ENCODE measurements around the gene CMTR1.
"Not testable (repeated sequence)": the region's sequence is repeated elsewhere in the genome, so short reads cannot be mapped to it uniquely, and the experiment has no call there.

CMTR1 gene

GRCh38 chr6:37432916-37433656 is at the start of gene CMTR1:
Gene CMTR1 (plus strand): TSS chr6:37433221. CDS start chr6:37435630, 2,409 bp downstream.
- peak; percentile 97 for DNase-seq

- DNase-seq: no peak
Observed at GRCh38 chr6:37388578-37388977, 44.4 kb upstream of the CMTR1 start.

GRCh38 chr6:37389857-37390256 is 43.2 kb upstream of the CMTR1 start:
- DNase-seq: no peak

DNA sequence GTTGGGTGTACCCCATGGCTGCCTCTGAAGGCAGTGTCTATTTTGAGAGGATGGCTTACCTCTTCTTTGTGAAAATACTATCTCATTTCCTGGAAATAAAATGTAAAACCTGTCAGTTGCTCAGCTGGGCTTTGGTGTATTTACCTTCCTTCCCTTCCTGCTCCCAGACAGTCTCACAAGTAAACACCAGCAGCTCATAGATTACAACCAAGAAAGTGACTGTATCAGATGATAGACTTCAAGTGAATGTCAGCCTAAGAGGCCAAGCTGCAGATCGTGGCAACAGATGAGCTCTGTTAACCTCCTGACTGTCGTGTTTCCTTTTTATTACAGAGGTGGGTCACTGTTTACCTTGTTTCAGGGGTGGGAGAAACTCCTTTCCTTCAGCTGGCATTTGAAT is 41.9 kb upstream of the CMTR1 start:
- DNase-seq: no peak

DNA sequence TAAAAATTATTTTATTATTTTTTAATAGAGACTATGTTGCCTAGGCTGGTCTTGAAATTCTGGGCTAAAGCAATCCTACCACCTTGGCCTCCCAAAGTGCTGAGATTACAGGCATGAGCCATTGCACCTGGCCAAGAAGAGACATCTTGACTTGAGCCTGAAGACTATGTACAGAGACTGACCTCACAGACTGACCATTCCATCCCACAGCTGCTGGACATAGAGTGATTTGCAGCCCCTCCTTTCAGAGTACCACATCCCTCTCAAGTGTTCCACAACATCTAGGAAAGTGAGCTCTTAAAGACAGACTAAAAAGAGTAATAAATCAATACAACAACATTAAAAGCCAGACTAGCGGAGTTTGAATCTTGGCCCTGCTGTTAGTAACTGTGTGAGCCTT is 40.2 kb upstream of the CMTR1 start:
- no peak for DNase-seq

- no peak for DNase-seq
Observed at GRCh38 chr6:37393381-37393929, 39.6 kb upstream of the CMTR1 start.

DNA sequence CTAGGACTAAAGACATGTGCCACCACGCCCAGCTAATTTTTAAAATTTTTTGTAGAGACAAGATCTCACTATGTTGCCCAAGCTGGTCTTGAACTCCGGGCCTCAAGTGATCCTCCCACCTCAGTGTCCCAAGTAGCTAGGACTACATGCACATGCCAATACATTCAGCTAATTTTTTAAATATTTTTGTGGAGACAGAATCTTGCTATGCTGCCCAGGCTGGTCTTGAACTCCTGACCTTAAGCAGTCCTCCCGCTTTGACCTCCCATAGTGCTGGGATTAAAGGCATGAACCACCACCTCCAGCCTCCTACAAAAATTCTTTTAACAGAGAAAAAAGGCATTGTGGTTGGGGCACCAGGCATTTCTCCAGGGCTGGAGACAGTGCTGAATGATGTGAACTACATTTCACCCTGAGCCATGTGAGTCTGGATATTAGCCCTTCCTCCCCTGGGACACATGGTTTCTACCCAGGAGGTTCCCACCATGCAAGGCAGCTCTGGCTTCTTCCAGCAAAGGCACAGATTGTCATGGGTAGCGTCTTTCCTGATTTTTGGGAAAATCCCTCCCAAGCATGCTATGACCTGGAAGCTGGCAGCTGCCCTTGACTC is 36.3 kb upstream of the CMTR1 start:
- DNase-seq: no peak

DNA sequence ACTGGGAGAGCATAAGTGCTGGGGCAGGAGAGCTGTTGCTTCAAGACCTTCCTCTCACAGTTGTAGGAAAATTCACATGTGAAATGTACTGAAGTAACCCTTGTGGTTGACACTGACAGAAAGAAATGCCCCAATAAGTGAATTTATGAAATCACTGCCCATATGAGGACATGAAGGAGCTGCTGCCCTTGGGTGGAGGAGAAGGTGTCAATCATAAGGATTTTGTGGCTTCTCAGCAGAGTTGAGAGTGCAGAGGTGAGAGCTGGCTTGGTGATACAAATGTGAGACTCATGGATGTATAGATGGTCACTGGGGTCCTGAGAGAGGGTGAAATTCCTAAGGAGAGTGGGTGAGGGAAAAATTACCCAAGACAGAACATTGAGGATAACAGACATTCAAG is 33.9 kb upstream of the CMTR1 start:
- no peak for DNase-seq

- DNase-seq: no peak
Observed at GRCh38 chr6:37399795-37400490, 33.1 kb upstream of the CMTR1 start.

DNA sequence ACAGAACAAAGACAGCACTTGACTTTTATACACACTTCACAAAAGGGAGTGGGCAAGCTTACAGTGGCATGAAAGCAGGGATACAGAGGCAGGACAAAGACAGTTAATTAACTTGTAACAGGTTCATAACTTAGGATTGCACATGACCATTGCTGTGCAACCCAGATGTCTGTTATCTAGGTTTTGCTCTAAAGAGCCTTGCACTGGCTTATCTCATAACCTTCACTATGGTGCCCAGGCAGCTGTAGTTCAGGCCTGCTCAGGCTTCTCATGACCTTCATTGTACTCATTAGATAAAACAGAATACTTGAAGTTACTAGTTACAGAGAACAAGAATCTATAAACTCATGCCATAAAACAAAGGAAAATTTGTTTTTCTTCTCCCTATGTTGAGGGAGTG is 31.4 kb upstream of the CMTR1 start:
- not testable (repeated sequence) for DNase-seq

DNA sequence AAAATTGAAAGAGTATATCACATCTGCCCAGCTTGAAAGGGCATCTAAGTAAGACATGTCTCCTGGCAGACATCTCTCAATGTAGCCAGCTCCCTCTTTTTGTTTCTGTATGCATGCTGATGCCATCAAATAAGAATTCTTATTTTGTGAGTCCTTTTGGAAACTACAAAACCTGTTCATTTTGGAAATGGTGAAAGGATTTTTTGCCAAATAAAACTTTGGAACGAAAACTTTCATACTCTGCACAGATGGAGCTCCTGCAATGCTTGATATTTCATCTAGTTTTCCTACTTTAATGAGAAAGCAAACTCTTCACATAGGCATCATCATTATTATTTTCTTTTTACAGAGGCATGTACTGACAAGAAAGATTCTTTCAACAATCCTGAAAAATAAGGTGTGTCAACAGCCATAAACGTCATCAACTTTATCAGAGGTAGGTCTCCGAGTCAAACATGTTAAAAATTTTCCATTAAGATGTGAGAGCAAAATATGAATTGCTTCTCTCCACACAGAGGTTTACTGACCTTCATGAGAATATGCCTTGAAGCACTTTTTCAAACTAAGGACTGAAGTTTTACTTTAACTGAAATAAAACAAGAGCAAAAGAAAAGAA is 26.2 kb upstream of the CMTR1 start:
- no peak for DNase-seq

DNA sequence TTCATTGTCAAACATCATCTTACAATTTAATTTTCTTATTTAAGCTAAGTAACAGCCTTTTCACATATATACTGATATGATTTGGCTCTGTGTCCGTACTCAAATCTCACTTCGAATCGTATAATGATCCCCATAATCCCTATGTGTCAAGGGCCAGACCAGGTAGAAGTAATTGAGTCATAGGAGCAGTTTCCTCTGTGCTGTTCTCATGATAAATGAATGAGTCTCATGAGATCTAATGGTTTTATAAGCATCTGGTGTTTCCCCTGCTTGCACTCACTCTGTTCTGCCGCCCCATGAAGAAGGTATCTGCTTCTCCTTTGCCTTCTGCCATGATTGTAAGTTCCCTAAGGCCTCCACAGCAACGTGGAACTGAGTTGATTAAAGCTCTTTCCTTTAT is 25.1 kb upstream of the CMTR1 start:
- no peak for DNase-seq

- no peak for DNase-seq
Observed at GRCh38 chr6:37409501-37409900, 23.5 kb upstream of the CMTR1 start.

- no peak for DNase-seq
Observed at GRCh38 chr6:37417393-37417792, 15.6 kb upstream of the CMTR1 start.

DNA sequence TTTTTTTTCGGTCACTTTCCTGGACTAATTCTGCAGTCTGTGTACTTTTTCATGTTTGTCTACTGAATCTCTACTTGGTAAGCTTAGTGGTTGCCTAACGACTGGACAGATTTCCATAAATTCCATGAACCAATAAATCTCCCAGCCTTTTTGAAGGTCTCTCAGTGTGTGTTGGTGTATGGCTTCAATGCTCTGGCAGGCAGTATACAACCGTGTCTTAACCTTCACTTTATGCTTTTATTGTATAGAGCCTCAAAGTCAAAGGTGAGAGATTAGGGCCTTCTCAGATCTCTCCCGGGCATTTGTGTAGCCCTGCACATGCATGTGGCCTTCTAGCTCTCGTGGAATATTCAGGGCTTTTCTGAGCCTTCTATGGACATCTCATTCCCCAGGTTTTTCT is 14.3 kb upstream of the CMTR1 start:
- no peak for DNase-seq

DNA sequence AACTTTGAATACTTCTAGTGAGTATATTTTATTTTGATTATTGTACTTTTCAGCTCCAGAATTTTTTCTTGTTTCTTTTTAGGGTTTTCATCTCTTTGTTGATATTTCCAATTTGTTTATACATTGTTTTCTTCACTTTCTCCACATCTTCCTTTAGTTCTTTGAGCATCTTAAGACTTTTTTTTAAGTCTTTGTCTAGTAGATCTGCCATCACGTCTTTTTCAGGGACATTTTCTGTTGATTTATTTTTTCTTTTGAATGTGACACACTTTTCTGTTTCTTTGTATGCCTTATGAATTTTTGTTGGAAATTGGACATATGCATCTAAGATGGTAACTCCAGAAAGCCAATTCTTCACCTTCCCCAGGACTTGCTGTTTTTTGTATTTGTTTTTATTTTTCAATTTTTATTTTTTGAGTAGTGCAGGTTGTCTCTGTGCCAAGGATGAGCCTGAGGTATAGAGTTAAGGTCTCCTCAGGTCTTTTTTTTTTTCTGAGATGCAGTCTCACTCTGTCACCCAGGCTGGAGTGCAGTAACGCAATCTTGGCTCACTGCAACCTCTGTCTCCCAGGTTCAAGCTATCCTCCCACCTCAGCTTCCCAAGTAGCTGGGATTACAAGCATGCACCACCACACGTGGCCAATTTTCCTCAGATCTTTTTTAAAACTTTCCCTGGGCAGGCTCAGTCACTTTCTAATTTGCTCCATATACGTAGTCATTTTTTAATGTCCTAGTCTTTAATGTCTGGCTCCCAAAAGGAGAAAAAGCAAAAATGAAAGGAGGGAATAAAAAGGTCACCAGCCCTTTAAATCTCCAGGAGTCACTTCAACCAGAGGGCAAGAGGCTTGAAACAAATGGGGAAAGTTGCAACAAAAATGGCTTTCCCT is 6.7 kb upstream of the CMTR1 start:
- no peak for DNase-seq

- DNase-seq: no peak
Observed at GRCh38 chr6:37426945-37427510, 6.0 kb upstream of the CMTR1 start.

- no peak for DNase-seq
Observed at GRCh38 chr6:37429352-37429750, 3.7 kb upstream of the CMTR1 start.

DNA sequence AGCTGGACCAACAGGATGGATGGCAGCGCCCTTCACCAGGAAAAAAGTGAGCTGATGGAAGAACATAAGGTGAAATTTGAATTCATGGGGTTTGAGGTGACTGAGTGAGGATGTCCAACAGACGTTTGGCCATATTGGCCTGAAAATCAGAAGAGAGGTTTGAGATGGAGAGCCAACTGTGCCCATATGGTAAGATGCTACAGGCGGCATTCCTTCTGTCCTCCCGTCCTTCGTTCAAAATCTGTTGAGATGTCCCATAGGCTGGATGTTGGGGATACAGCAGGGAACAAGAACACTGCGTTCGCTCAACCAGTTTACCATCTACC is 468 bp upstream of the CMTR1 start:
- no peak for DNase-seq

DNA sequence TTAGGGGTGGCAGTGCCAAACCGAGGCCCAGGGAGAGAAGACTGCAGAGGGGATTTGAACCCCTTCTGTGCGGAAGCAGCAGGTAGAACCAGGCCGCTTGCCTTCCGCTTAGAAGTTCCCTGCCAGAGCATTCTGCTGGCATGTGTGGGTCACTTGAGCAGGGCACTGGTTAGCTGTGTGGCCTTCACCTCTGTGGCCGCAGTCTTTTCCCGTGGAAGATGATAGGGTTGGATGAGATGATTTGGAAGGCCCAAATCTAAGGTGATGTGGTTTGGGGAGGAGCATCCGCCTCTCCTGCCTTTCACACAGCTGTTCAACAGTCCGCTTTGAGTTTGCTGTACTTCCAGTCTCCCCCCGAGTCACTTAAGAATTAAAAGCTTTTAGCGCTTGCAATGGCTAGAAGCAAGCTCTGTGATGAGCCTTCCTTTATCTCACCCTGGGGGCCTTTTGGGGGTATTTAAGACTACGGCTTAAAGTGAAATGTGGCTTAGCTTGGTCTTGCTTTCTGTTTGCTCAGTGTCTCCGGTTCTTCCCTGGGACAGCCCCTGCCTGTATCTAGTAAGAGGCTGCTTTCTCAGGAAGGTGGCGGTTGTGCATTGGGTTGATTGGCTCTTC is 743 bp downstream of the CMTR1 start:
- peak; percentile 22 for DNase-seq

GRCh38 chr6:37435373-37435772 is 2.4 kb downstream of the CMTR1 start:
- no peak for DNase-seq

DNA sequence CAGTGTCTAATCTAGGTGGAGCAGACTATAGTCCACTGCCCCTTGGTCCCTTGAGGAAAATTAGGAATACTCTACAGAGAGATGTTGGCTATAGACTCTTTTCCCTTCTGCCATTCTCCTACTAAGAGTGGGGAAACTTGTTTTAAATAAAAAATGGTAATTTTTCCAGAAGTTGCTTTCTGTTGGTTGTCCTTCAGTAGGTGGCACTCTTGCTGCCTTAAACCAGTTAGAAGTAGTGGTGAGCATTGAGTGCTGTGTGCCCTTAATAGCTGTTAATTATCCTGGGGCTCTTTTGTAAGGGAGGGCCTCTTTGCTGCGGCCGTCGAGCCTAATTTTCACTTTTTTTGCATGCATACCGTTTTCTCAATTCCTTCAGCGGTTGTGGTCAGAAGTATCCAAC is 2.8 kb downstream of the CMTR1 start:
- no peak for DNase-seq
